Measurements from ENCODE around the gene EPB41L5.
"Not testable (repeated sequence)": the region's sequence is repeated elsewhere in the genome, so short reads cannot be mapped to it uniquely, and the experiment has no call there.

EPB41L5 gene

GRCh38 chr2:120032297-120032696 lies 19.4 kb downstream of the EPB41L5 start:
- DNase-seq = no peak

GRCh38 chr2:120034027-120034426 lies 21.1 kb downstream of the EPB41L5 start:
- DNase-seq = no peak

GRCh38 chr2:120034621-120035020 lies 21.7 kb downstream of the EPB41L5 start:
- no peak for DNase-seq

GRCh38 chr2:120036145-120036544 lies 23.3 kb downstream of the EPB41L5 start:
- no peak for DNase-seq

GRCh38 chr2:120037995-120038541 lies 25.2 kb downstream of the EPB41L5 start:
- no peak for DNase-seq

- DNase-seq = no peak
These were observed 29.5 kb downstream of the EPB41L5 start for GRCh38 chr2:120042359-120042758.

GRCh38 chr2:120044336-120044735 lies 31.5 kb downstream of the EPB41L5 start:
- DNase-seq = no peak

GRCh38 chr2:120045775-120046174 lies 32.9 kb downstream of the EPB41L5 start:
- not testable (repeated sequence) for DNase-seq

GRCh38 chr2:120046252-120046651 lies 33.4 kb downstream of the EPB41L5 start:
- not testable (repeated sequence) for DNase-seq

GRCh38 chr2:120052597-120052996 lies 39.7 kb downstream of the EPB41L5 start:
- no peak for DNase-seq

- no peak for DNase-seq
These were observed 41.0 kb downstream of the EPB41L5 start for GRCh38 chr2:120053891-120054290.

- DNase-seq = no peak
These were observed 46.6 kb downstream of the EPB41L5 start for GRCh38 chr2:120059483-120059882.

GRCh38 chr2:120060088-120060623 lies 47.3 kb downstream of the EPB41L5 start:
- DNase-seq = no peak

- DNase-seq = no peak
These were observed 51.8 kb downstream of the EPB41L5 start for GRCh38 chr2:120064664-120065063.

- DNase-seq = no peak
These were observed 54.1 kb downstream of the EPB41L5 start for GRCh38 chr2:120066800-120067547.

- DNase-seq = not testable (repeated sequence)
These were observed 55.3 kb downstream of the EPB41L5 start for GRCh38 chr2:120068040-120068658.

GRCh38 chr2:120075545-120075944 lies 62.7 kb downstream of the EPB41L5 start:
- DNase-seq = no peak

- no peak for DNase-seq
These were observed 65.0 kb downstream of the EPB41L5 start for GRCh38 chr2:120077896-120078295.

- DNase-seq = no peak
These were observed 66.8 kb downstream of the EPB41L5 start for GRCh38 chr2:120079647-120080046.

GRCh38 chr2:120091436-120091835 lies 78.6 kb downstream of the EPB41L5 start:
- no peak for DNase-seq

- DNase-seq = no peak
These were observed 81.9 kb downstream of the EPB41L5 start for GRCh38 chr2:120094795-120095194.

- no peak for DNase-seq
These were observed 87.8 kb downstream of the EPB41L5 start for GRCh38 chr2:120100627-120101026.

- no peak for DNase-seq
These were observed 91.0 kb downstream of the EPB41L5 start for GRCh38 chr2:120103723-120104467.
